Astrocyte (in vitro differentiated cells and primary cell): ENCODE measurements around the gene ZSWIM4.

Experiments
- CTCF ChIP-seq: IDR thresholded peaks from 2 replicates; pipeline ENCODE4 v1.5.1; 2011; ENCODE audit warnings: low read depth, mild to moderate bottlenecking, inconsistent platforms, low read length, moderate library complexity; ENCODE audit not compliant: insufficient read depth
- EZH2 ChIP-seq: IDR thresholded peaks from 2 replicates; pipeline ENCODE4 v1.6.1; 2012; ENCODE audit warnings: mild to moderate bottlenecking, low read length, inconsistent platforms; ENCODE audit not compliant: insufficient read depth

GRCh38 chr19:13761423-13761822, 33.8 kb upstream of the ZSWIM4 start:
- TF ChIP-seq CTCF (no peak), EZH2 (no peak)
